ENCODE measurements around the gene HSPBAP1.

DNA sequence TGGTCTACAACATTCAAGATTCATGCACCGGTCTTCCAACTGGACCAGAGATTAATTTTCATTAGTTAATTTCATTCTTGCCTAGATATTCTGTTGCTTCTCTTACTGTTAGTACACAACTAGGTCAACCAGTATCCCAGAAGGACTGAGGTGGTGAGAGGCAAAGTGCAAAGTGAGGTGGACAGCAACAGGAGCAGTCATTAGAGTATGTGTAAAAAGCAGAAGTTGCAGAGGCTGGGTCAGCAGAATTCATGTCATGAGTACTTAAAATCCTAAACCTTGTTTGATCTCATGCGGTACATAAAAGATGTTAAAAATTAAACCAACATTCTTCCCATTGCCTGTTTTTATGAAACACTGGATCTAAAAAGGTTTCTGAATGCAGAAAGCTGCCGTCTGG is 66.3 kb downstream of the HSPBAP1 start:
- TF ChIP-seq GATAD2A (CRISPR knock-in tag; IDR thresholded peaks at IDR 0.05) (no peak), RBFOX2 (IDR thresholded peaks at IDR 0.05; ENCODE audit: low read depth, low read length) (no peak), KAT7 (CRISPR knock-in tag; IDR thresholded peaks at IDR 0.05; ENCODE audit: borderline replicate concordance) (no peak), ZBTB1 (CRISPR knock-in tag; IDR thresholded peaks at IDR 0.05; ENCODE audit: borderline replicate concordance) (no peak), RFX5 (IDR thresholded peaks at IDR 0.05; ENCODE audit: low read depth, low read length) (no peak), FOSL2 (CRISPR knock-in tag; IDR thresholded peaks at IDR 0.05) (no peak), POLR2AphosphoS5 (IDR thresholded peaks at IDR 0.05; ENCODE audit: low read depth, low read length) (no peak), NFE2L2 (IDR thresholded peaks at IDR 0.05; ENCODE audit: low read length) (no peak), RORA (CRISPR knock-in tag; IDR thresholded peaks at IDR 0.05) (no peak), ZNF253 (CRISPR knock-in tag; IDR thresholded peaks at IDR 0.05; ENCODE audit: borderline replicate concordance) (no peak)

Data from HepG2 (cell line).